NCI-H510A (cell line): ENCODE results near the gene IL27RA.

Experiments used
- DNase-seq: peaks from one replicate; lab custom pipeline; 2025; lab: John Stamatoyannopoulos, UW

IL27RA gene

DNA sequence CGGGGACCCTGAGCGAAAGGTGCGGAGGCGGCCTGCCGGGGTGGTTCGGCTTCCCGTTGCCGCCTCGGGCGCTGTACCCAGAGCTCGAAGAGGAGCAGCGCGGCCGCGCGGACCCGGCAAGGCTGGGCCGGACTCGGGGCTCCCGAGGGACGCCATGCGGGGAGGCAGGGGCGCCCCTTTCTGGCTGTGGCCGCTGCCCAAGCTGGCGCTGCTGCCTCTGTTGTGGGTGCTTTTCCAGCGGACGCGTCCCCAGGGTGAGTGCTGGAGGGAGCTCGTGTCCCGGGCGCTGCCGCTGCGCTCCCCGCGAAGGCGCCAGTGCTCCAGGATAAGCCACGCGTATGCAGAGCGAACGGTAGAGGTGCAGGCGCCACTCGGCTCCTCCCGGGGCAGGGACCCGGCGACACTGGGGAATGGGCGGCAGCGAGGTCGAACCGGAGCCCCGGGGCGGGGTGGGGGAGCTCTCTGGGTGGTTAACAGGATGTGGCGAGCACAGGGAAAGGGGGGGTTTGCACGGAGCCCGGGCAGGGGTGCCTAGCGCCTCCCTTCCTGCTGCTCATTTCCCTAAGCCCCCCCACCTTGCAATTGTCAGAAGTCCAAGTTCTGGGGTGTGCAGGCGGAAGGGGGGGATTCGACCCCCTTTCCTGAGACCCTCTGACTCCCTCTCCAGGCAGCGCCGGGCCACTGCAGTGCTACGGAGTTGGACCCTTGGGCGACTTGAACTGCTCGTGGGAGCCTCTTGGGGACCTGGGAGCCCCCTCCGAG lies at the start of gene IL27RA:
TSS of gene IL27RA (plus strand) at position 44 of the 762 bp plus-strand sequence. CDS start at position 155, 111 bp downstream.
- no peak for DNase-seq

DNA sequence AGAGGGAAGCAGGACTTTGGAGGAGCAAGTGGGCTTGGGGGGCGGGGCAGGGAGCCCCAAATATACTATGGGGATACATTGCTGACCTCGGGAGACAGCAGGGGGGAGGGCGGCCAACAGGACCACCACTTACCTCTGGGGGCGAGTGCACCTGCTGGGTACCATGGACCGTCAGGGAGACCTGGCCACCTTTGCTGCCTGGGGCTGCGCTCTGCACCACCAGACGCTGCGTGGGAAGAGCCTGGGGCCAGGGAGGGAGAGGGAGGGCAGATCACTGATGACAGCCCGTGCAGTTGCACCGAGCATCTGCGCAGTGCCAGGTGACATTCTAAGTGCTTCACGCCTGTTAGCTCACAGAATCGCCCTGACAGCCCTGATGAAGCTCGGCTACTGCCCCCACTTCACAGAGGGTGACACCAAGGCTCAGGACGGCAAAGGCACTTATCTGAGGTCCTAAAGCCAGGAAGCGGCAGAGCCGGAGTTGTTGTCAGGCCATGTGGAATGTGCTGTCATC lies 49.5 kb upstream of the IL27RA start:
- no peak for DNase-seq

DNA sequence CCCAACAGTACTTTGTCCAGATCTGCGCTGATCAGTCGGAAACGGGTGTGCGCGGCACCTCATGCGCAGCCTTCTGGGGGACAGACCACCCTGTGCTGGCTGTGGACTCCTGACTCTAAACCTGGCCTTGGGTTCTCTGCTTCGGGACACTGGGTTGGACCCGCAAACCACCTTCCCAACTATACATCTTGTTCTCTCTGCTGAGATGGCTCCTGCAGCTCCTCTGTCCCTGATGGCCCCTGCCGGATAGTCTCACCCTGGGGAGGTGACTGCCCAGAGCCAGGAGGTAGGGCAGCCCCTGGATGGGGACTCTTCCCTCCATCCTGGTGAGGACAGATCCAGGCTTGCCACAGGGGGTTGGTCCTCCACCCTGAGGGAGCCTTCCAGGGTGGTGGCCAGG lies 48.8 kb upstream of the IL27RA start:
- no peak for DNase-seq

DNA sequence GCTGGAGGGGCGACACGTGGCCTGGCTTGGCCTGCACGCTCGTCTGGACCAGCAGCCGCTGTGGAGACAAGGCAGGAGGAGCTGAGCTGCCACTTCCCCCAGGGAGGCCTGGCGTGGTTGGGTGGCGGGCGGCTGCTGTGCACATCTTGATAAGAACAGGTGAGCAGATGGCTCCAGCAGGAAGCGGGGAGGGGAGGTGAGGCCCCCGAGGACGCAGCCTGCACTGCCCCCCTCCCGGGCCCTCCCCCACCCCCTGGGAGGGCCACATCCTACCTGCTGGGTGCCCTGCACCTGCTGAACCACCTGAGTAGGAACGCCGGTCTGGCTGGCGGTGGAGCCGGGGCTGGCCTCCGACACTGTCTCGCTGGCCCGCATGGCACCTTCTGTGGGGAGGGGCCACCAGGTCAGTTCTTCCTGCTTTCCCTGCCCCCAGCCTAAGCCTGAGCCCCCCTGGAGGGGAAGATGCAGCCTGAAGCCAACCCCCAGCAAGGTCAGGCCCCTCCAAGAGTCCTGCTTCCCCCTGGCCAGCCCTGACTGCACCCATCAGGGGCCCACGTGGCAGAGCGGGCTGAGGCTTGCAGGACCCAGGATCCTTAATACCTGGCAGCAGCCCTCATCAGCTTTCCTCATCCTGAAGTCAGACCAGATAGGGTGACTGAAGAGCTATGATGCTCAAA lies 48.2 kb upstream of the IL27RA start:
- peak; percentile 91 for DNase-seq

DNA sequence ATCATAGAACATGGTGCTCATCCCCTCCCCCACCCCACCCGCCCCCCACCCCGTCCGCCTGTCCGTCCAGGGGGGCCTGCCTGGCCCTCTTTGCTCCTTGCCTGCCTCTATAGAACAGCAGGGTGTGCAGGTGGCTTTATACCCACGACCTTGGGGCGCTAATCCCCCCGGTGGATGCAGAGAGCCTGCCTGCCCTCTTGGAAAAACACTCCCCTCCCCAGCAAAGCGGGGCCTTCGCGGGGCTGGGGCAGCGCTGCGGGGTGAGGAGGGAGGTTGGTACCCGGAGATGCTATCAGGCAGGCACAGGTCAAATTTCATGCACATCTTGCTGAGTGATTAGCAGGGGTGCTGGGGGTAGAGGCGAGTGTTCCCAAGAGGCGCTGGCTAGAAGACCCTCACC lies 47.4 kb upstream of the IL27RA start:
- DNase-seq: no peak

DNA sequence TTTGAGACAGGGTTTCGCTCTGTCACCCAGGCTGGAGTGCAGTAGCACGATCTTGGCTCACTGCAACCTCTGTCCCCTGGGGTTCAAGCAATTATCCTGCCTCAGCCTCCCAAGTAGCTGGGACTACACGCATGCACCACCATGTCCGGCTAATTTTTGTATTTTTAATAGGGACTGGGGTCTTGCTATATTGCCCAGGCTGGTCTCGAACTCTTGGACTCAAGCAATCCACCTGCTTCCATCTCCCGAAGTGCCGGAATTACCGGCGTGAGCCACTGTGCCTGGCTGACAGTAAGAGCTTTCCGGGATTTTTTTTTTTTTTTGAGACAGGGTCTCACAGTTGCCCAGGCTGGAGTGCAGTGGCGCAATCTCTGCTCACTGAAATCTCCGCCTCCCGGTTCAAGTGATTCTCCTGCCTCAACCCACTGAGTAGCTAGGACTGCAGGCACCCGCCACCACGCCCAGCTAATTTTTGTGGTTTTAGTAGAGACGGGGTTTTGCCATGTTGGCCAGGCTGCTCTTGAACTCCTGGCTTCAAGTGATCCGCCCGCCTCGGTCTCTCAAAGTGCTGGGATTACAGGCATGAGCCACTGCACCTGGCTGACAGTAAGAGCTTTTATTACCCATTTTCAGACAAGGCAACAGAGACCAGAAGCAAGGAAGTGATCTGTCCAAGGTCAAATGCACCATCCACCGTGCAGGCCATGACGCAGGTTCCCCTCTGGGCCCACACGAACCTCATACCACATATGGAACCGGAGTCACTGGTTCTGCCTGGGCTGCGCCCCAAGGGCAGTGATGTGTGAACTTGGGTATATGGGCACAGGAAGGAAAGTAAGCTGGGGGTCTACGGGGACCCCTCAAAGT lies 46.5 kb upstream of the IL27RA start:
- no peak for DNase-seq

DNA sequence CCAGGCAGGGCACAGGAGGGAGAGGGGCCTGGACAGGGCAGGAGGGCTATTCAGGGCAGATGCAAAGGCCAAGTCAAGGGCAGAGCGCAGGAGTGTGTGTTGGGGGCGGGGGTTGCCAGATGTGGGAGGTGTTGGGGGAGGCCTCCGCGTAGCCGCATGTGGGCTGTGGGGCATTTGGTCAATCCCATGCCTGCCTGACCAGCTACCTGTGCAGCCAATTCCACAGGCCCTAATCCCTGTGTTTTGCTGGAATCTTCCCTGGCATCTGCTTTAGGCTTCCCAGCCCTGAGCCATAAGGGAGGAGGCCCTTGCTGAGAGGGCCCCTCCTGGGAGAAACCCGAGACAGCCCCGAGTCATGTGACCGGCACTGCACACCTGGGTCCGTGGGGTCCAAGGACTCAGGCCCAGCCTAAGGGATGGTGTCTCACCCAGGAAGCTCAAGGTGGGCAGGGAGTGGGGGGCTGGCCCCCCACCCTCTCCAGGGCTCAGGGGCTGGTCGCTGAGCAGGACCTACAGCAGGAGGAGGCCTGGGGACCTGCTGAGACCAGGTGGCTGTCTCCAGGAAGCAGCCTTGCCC lies 45.7 kb upstream of the IL27RA start:
- peak; percentile 58 for DNase-seq

DNA sequence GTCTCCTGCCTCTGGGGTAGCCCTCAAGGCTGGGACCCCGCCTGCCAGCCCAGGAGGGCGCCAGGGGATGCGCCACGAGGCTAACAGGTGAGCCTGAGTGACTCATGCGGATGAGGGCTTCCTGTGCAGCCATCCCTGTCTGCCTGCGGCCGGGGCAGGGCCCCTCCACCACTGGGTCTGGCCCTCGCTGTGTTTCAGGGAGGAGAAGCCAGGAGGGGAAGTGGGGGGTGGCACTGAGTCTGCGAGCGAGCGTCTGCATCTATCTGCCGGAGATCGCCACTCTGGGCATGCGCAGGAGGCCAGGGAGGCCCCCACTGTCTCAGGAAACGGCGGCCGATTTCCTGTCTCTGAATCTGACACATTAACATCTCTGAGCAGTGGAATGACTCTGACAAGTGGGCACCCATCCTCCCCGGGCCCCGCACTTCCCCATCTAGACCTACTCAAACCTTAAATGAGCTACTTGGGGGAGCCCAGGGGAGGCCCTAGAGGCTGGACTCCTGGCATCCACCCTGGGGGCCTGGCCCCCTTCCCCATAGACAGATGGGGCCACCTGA lies 45.1 kb upstream of the IL27RA start:
- peak; percentile 83 for DNase-seq

DNA sequence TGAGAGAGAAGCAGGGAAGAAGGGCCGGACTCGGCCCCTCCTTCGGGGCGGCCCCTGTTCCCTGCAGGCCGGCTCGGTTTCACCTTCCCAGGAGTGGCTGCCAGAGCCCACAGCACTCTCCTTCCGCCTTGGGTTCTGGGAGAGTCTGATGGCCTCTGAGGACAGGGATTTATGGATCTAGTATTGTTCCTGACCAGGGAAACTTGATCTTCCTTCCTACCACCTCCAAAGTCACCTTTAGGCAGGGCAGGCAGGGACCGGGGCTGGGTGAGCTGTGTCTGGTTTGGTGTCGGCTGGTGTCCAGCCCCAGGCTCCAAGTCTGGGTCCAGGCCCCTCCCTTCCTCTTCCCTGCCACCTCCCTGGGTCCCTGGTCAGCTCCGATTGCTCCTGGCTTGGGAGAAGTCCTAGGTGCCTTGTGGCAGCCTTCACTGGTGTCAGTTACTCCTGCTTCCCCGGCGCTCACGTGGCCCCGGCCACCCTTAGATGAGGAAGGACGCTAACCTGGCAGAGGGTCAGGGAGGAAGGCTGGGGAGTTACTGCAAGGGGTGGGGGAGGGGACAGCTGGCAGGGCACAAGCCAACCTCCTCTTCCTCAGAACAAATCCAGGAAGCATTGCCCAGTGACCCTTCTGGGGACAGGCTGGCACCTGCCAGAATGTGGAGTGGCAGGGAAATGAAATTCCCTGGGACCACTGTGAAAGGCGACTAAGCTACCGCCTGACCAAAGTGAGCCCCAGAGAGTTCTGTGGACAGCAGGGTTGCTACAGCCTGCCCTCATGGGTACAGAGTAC lies 44.3 kb upstream of the IL27RA start:
- no peak for DNase-seq

DNA sequence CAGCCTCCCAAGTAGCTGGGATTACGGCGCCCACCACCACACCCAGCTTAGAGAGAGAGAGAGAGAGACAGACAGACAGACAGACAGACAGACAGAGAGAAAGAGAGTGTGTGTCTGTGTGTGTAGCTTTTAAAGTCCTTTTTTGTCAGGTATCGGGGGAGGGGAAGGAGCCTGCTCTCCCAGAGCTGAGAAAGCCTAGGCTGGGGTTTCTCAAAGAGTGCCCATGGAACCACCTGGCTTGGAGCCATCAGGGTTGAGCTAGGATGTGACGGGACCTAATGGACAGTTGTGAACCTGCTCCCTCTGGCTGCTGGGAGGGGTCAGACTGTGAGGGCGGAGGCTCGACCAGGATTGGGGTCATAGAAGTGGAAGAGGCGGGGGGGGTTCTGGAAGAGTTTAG lies 42.1 kb upstream of the IL27RA start:
- DNase-seq: no peak

DNA sequence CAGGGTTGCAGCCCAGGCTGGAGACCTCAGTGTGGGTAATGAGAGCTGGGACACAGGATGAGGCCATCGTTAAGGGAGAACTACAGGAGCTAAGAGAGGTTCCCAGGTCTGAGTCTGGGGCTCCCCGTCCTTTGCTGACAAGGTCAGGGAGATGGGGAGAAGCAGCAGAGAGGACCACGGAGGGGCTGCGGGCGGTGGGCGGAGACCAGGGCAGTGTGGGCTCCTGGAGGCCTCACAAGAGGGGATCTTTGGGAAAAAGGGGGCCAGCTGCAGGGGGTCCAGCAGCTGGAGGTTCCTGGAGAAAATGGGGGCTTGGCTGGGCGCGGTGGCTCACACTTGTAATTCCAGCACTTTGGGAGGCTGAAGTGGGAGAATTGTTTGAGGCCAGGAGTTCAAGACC lies 41.5 kb upstream of the IL27RA start:
- DNase-seq: no peak

DNA sequence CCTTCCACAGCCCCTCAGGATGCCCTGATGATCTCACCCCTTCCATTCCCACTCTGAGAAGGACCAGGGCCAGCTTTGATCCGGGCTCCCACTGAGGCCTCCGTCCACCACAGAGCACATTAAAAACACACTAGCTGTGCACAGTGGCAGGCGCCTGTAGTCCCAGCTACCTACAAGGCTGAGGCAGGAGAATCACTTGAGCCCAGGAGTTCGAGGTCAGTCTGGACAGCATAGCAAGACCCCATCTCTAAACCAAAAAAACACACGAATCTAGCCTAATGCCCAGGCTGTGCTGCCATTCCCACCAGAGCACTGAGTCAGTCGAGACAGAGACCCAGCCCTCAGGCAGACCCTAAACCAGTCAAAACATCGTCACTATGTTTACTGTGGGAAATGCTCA lies 39.5 kb upstream of the IL27RA start:
- DNase-seq: no peak

DNA sequence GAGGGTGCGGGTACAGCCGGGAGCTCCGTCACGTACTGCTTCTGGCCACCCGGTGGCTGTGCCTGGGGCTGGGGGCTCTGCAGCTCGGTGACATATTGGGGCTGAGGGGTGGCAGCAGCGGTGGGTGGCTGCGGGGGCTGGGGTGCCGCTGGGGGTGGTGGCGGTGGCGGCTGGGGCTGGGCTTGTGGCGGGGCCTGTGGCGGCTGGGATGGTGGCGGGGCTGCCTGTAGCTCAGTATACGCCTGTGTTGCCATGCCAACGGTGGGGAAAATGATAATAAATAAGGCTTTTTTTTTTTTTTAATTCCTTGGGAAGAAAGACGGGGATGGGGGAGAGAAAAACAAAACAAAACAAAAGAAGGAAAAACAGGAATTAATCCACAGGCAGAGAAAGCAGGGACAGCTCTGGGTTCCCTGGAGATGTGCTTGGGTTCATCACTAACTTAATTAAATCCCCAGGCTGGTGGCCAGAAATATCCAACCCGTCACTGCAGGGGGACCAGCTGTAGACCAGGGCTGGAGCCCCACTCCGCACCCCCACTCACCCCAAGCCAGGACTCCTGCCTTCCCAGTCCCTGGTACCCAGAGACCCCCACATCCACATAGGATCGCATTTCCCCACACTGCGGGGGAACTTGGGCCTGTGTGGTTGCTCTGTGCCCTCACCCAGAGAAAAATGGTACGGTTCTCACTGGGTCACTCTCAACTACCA lies 37.8 kb upstream of the IL27RA start:
- no peak for DNase-seq

DNA sequence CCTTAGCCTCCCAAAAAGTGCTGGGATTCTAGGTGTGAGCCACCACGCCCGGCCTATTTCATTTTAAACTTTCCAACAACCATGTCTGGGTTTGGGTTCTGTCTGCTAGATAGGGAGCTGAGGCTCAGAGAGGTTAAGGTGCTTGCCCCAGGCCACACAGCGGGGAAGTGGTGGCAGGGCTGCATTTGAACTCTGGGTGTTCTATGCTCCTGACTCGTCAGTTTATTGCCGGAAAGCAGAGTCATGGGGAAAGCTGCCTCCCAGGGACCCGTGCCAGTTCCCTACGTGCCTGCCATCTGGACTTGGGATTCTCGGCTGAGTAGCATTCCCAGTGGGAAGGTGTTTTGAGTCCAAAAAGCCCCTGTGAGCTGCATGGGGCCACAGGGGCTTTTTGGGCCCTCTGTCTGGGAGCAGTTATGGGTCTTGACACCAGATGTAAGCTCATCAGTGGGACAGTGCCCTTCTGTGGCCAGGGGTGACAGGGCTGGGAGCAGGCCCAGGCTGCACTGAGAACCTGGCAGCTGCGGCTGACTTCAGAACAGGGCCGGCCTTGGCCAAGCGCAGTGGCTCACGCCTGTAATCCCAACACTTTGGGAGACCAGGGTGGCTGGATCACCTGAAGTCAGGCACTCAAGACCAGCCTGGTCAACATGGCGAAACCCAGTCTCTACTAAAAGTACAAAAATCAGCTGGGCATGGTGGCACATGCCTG lies 36.4 kb upstream of the IL27RA start:
- no peak for DNase-seq

DNA sequence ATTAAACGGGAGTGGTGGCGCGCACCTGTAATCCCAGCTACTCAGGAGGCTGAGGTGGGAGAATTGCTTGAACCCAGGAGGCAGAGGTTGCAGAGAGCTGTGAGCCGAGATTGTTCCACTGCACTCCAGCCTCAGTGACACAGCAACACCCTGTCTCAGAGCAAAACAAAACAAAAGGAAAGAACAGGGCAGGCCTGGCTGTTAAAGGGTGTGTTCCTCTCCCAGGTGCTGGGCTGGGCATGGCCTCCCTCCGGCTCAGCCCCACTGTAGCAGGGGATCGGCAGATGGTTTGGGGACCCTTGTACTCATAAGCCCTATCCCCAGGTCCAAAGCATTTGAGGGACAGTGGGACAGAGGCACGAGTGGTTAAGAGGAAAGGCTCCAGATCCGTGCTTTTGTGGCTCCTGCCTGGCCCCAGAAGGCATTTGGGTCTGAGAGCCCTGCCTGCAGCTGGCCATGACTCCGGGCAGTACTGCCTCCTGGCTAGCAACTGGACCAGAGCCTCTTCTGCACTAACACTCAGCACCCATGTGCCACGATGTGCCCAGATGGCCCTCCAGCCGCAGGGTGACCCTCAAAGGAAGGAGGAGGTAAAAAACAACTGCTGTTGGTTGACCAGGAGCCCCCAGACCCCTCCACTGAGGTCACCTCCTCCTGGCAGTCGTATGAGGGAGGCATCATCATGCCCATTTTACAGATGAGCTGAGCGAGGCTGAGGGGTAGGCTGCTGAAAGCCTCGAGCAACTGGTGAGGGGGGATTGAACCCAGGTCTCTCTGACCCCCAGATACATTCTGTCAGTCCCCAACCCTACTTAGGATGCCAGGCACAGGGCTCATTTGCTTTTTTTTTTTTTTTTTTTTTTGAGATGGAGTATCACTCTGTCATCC lies 35.4 kb upstream of the IL27RA start:
- DNase-seq: no peak

DNA sequence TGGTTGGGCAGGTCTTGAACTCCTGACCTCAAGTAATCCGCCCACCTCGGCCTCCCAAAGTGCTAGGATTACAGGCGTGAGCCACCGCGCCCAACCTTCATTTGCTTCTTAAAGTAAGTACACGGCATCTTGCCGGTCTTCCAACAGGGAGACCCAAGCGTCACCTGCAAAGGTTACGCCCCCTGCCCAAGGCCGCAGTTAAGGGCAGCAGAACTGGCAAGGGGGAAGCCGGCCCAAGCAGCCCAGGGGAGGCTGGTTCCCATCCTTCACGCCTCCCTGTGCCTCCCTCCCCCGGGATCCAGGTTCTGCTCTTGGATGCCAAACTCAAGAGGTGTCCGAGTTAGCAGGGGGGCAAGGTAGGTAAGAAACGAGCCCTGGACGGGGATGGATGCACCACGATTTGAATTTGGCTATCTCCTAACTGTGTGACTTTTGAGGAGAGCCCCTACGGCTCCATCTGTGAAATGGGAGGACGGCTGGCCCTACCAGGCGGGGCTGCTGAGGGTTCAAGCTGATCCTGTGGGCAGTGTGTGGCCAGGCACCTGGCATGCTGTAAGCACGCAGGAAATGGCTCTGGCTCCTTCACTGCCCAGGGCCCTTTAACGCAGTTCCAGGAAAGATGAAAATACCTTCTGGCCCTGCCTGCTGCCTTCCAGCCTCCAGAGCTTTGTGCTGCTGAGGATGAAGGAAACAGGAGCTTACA lies 34.5 kb upstream of the IL27RA start:
- DNase-seq: no peak

DNA sequence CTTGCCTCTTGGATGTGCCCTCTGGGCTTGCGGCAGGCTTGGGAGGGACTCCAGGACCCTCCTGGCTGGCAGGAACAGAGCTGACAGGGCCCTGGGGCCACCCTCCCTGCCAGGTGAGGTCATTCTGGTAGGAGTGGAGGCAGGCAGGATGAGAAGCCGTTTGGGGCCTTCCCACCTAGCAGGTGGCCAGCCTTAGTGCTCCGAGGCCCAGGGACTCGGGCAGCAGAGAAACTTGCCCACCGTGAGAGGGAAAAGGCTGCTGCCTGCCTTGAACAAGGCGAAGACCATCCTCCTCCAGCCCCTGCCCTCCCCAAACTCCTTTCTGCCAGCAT lies 34.0 kb upstream of the IL27RA start:
- no peak for DNase-seq

DNA sequence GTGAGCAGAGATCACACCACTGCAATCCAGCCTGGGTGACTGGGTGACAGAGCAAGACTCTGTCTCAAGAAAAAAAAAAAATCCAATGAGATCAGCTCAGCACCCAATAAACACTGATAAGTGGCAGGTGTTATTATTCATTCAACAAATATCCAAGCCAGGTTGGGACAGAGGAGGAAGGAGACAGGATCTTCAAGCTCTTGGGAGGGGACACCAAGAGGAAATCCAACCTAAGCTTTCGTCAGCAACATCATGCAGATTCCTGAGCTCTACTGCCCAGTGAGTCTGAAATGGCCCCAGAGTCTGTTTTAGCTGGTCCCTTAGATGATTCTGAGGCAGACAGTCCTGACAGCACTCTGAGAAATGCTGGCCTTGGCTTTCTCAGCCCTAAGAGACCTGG lies 33.1 kb upstream of the IL27RA start:
- no peak for DNase-seq
